A673 (cell line): ENCODE measurements around the gene CEBPE.

ENCODE experiments used
- EZH2 ChIP-seq: fragments of 200-600 bp; sonication (generic); IDR thresholded peaks from 2 replicates; pipeline ENCODE4 v1.6.1; 2017; ENCODE audit warnings: borderline replicate concordance, low read depth, mild to moderate bottlenecking, mixed read lengths, antibody characterized with exemption, low read length; ENCODE audit not compliant: poor library complexity, severe bottlenecking
- TF ChIP-seq, protein P1 (sequence below): fragments of 300-800, 200-600 bp; sonication (generic); conservative IDR thresholded peaks from 2 replicates; pipeline ENCODE4 v1.5.1; 2017; ENCODE audit warnings: low read depth, mild to moderate bottlenecking, antibody characterized with exemption, low read length, moderate library complexity, mixed read lengths

DNA sequence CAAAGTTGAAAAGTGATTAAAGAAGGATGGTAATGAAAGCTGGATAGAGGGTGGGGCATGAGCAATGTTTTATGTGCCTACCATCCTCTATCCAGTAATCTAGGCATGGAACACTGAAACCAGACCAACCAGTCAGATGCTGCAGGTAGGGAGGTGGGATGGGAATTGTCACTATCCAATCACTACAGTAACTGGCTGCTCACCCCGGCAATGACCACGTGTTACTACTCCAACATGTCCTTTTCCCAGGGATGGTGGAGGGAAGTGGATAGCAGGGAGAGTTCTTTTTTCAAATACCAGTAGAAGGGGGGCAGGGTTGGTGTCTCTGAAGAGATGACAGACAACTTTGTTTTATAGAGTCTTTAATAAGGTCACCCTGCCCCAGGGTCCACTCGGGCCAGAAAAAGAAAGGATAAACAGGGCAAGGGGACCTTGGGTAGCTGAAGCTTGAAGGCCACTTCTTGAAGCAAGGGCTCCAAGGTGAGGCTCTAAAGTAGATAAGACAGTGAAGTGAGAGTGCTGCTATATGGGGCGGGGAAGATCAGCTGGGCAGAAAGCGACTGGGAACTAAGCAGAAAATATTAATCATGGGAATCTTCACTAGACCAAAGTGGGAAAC lies 47.0 kb downstream of the CEBPE start:
- TF ChIP-seq, protein P1, sequence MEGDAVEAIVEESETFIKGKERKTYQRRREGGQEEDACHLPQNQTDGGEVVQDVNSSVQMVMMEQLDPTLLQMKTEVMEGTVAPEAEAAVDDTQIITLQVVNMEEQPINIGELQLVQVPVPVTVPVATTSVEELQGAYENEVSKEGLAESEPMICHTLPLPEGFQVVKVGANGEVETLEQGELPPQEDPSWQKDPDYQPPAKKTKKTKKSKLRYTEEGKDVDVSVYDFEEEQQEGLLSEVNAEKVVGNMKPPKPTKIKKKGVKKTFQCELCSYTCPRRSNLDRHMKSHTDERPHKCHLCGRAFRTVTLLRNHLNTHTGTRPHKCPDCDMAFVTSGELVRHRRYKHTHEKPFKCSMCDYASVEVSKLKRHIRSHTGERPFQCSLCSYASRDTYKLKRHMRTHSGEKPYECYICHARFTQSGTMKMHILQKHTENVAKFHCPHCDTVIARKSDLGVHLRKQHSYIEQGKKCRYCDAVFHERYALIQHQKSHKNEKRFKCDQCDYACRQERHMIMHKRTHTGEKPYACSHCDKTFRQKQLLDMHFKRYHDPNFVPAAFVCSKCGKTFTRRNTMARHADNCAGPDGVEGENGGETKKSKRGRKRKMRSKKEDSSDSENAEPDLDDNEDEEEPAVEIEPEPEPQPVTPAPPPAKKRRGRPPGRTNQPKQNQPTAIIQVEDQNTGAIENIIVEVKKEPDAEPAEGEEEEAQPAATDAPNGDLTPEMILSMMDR, result no peak
- TF ChIP-seq EZH2, result no peak
